Karpas-422 (cell line): ENCODE measurements around the gene RAD51AP2. TPM values are rescaled to one million over a fixed set of nuclear protein-coding genes. Genes with fewer than 3 reads are reported as not detected.

Source experiments
- DNase-seq: peaks from one replicate; pipeline ENCODE4 v3.0.0-alpha.2; 2015
- H2AFZ ChIP-seq: fragments of 200-600 bp; sonication (generic); 2 replicates; pipeline ENCODE4 v1.6.1; 2014; ENCODE audit warnings: antibody characterized with exemption, low read length, mixed read lengths
- H3K27ac ChIP-seq: fragments of 200-600 bp; sonication (generic); 2 replicates; pipeline ENCODE4 v1.5.1; 2014; ENCODE audit warnings: mild to moderate bottlenecking, low read length, moderate library complexity
- H3K27me3 ChIP-seq: fragments of 200-600 bp; sonication (generic); 2 replicates; pipeline ENCODE4 v1.6.1; 2014; ENCODE audit warnings: low read length, mixed read lengths
- H3K36me3 ChIP-seq: fragments of 200-600 bp; sonication (generic); 2 replicates; pipeline ENCODE4 v1.6.1; 2014; ENCODE audit warnings: low read length, mixed read lengths; ENCODE audit not compliant: insufficient read depth
- H3K4me1 ChIP-seq: fragments of 200-600 bp; sonication (generic); 2 replicates; pipeline ENCODE4 v1.6.1; 2014; ENCODE audit warnings: mild to moderate bottlenecking, low read length, mixed read lengths
- H3K4me2 ChIP-seq: fragments of 200-600 bp; sonication (generic); 2 replicates; pipeline ENCODE4 v1.6.1; 2014; ENCODE audit warnings: low read length, low read depth, mild to moderate bottlenecking; ENCODE audit not compliant: poor library complexity, severe bottlenecking
- H3K4me3 ChIP-seq: fragments of 200-600 bp; sonication (generic); 2 replicates; pipeline ENCODE4 v1.5.1; 2014; ENCODE audit warnings: mild to moderate bottlenecking, antibody characterized with exemption, low read length, mixed read lengths
- H3K79me2 ChIP-seq: fragments of 200-600 bp; sonication (generic); 2 replicates; pipeline ENCODE4 v1.6.1; 2014; ENCODE audit warnings: mild to moderate bottlenecking, low read length, mixed read lengths
- H3K9ac ChIP-seq: fragments of 200-600 bp; sonication (generic); 2 replicates; pipeline ENCODE4 v1.6.0; 2014; ENCODE audit warnings: low read length
- H3K9me2 ChIP-seq: fragments of 200-600 bp; sonication (generic), shearing (Covaris generic); replicated peaks from 2 replicates; pipeline ENCODE4 v1.6.0; 2014; ENCODE audit warnings: mild to moderate bottlenecking, low read length, moderate library complexity; ENCODE audit not compliant: insufficient read depth
- H3K9me3 ChIP-seq: fragments of 300-700, 200-600 bp; sonication (generic); 2 replicates; pipeline ENCODE4 v1.6.1; 2014; ENCODE audit warnings: low read length, mixed read lengths
- H4K20me1 ChIP-seq: fragments of 200-600 bp; sonication (generic); 2 replicates; pipeline ENCODE4 v1.6.1; 2014; ENCODE audit warnings: mild to moderate bottlenecking, antibody characterized with exemption, low read length, low read depth; ENCODE audit not compliant: insufficient read depth
- total RNA-seq: library from RNA; depleted of rRNA; stranded (reverse); fragments of >200 nt; shearing (Covaris generic); gene quantifications from 2 replicates; pipeline ENCODE4 v1.2.3, GENCODE V29; 2014; ENCODE audit warnings: low replicate concordance

RAD51AP2 gene
- total RNA-seq, 1 experiment from 2014 or later = not detected

DNA sequence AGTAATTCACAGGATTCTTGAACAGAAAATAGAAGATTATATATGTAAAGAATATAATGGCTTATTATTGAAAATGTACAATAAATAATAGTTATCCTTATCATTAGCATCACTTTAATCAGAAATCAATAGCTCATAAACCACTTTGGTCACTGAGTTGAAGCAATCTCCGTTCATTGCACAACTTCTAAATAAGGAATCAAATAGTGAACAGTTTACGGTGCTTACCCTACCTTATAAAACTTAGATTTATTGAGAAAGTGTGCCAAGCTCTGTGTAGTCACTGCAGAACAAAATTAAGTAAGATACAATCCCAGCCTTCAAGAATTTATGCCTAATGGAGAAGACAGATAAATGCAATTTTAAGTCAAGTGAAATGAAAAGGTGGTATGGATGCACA lies 29.0 kb upstream of the RAD51AP2 start:
- Histone ChIP-seq H3K79me2 (no peaks in the 10 kb centered on the region), H3K27ac (no peak overlapping the region), H2AFZ (no peak overlapping the region), H4K20me1 (no peaks in the 10 kb centered on the region), H3K4me1 (no peaks in the 10 kb centered on the region), H3K27me3 (no peaks in the 10 kb centered on the region), H3K4me2 (no peak overlapping the region), H3K36me3 (no peaks in the 10 kb centered on the region), H3K9me3 (no peaks in the 10 kb centered on the region), H3K4me3 (no peak overlapping the region), H3K9ac (no peak overlapping the region), H3K9me2 (no peaks in the 10 kb centered on the region)
- no peak for DNase-seq

GRCh38 chr2:17545680-17546613 lies 27.7 kb upstream of the RAD51AP2 start:
- Histone ChIP-seq H3K9me3 (no peaks in the 10 kb centered on the region), H3K4me1 (no peaks in the 10 kb centered on the region), H4K20me1 (no peaks in the 10 kb centered on the region), H3K27ac (no peak overlapping the region), H3K9ac (no peak overlapping the region), H3K27me3 (no peaks in the 10 kb centered on the region), H3K36me3 (no peaks in the 10 kb centered on the region), H3K4me3 (no peak overlapping the region), H3K79me2 (no peaks in the 10 kb centered on the region), H2AFZ (no peak overlapping the region), H3K9me2 (no peaks in the 10 kb centered on the region), H3K4me2 (no peak overlapping the region)
- no peak for DNase-seq

DNA sequence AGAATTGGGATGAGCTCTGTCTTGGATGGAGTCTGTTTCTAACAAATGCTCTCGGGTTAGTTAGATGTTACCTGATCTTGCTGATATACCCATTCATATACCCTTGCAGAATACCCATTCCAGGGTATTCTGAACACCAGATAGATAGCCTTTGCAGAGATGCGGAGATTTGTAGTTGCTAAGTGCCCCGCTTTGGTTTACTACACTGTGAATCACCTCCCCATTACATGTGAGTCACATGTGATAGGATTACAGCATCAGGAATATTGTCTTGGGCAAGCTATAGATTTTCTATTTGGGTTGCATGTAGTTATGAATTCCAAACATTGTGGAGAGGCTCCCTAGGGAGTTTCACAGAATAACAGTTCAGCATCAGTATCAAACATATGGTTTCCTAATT lies 26.0 kb upstream of the RAD51AP2 start:
- H3K9me3 ChIP-seq = no peaks in the 10 kb centered on the region
- no peaks in the 10 kb centered on the region for H3K27me3 ChIP-seq
- no peak overlapping the region for H3K27ac ChIP-seq
- DNase-seq = no peak
- no peak overlapping the region for H3K9ac ChIP-seq
- H4K20me1 ChIP-seq = no peaks in the 10 kb centered on the region
- H3K4me3 ChIP-seq = no peak overlapping the region
- no peaks in the 10 kb centered on the region for H3K79me2 ChIP-seq
- no peak overlapping the region for H3K4me2 ChIP-seq
- H3K9me2 ChIP-seq = no peaks in the 10 kb centered on the region
- no peaks in the 10 kb centered on the region for H3K4me1 ChIP-seq
- no peak overlapping the region for H2AFZ ChIP-seq
- no peaks in the 10 kb centered on the region for H3K36me3 ChIP-seq

DNA sequence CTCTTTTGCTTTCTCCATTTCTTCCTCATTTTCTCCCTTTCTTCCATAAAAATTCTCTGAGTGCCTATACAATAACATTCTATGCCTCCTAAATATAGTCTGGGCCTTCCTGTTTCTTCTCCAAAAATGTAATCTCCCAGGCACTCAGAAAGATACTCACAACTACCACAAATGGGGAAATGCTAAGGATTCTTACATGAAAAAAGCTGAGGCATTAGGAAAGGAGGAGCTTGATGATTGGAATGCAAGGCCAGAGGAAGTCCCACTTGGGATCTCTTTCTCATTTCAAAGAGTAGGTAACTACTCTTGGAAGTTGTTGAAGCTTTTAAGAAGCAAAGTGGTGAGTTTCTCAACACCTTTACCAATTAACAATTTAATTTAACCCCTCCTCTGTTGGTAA lies 25.6 kb upstream of the RAD51AP2 start:
- H3K9me3 ChIP-seq = no peaks in the 10 kb centered on the region
- no peaks in the 10 kb centered on the region for H3K36me3 ChIP-seq
- no peak overlapping the region for H3K27ac ChIP-seq
- H3K9me2 ChIP-seq = no peaks in the 10 kb centered on the region
- H2AFZ ChIP-seq = no peak overlapping the region
- H3K4me3 ChIP-seq = no peak overlapping the region
- DNase-seq = no peak
- no peak overlapping the region for H3K9ac ChIP-seq
- no peaks in the 10 kb centered on the region for H3K27me3 ChIP-seq
- H4K20me1 ChIP-seq = no peaks in the 10 kb centered on the region
- H3K4me2 ChIP-seq = no peak overlapping the region
- H3K79me2 ChIP-seq = no peaks in the 10 kb centered on the region
- no peaks in the 10 kb centered on the region for H3K4me1 ChIP-seq

GRCh38 chr2:17543131-17543660 lies 25.0 kb upstream of the RAD51AP2 start:
- H3K4me3 ChIP-seq = no peak overlapping the region
- no peaks in the 10 kb centered on the region for H3K9me3 ChIP-seq
- H2AFZ ChIP-seq = no peak overlapping the region
- H3K27ac ChIP-seq = no peak overlapping the region
- DNase-seq = no peak
- no peaks in the 10 kb centered on the region for H4K20me1 ChIP-seq
- no peaks in the 10 kb centered on the region for H3K79me2 ChIP-seq
- H3K36me3 ChIP-seq = no peaks in the 10 kb centered on the region
- H3K27me3 ChIP-seq = no peaks in the 10 kb centered on the region
- no peaks in the 10 kb centered on the region for H3K4me1 ChIP-seq
- no peak overlapping the region for H3K9ac ChIP-seq
- no peaks in the 10 kb centered on the region for H3K9me2 ChIP-seq
- no peak overlapping the region for H3K4me2 ChIP-seq

- Histone ChIP-seq H3K27me3 (no peaks in the 10 kb centered on the region), H3K4me3 (no peak overlapping the region)
These were observed 24.2 kb upstream of the RAD51AP2 start for GRCh38 chr2:17542471-17542870.

DNA sequence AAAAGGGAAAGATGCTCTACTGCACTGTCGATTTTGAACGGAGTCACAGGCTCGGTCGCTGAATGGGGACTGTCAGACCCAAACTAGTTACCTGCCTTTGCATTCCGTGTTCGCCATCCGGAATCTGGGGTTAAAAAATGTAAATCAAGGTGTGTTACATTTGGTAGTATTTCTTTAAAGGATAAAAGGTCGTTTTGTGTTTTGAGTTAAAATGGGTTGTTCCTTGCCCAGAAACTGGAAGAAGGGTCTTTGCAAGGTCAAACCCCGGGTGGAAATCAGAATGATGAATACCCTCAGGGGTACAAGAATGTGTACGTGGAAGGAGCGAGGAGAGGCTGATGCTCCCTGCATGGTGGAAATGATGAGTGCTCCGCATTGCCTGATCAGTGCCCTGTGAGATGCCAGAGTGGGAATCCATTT lies 23.3 kb upstream of the RAD51AP2 start:
- H3K27me3 ChIP-seq = no peaks in the 10 kb centered on the region
- no peak overlapping the region for H3K4me3 ChIP-seq
- H4K20me1 ChIP-seq = no peaks in the 10 kb centered on the region
- no peaks in the 10 kb centered on the region for H3K9me3 ChIP-seq
- no peak overlapping the region for H3K4me2 ChIP-seq
- H3K4me1 ChIP-seq = no peaks in the 10 kb centered on the region
- no peak overlapping the region for H2AFZ ChIP-seq
- no peak overlapping the region for H3K9ac ChIP-seq
- no peak for DNase-seq
- H3K36me3 ChIP-seq = no peaks in the 10 kb centered on the region
- H3K27ac ChIP-seq = no peak overlapping the region
- H3K9me2 ChIP-seq = no peaks in the 10 kb centered on the region
- H3K79me2 ChIP-seq = no peaks in the 10 kb centered on the region

More at GRCh38 chr2:17542471-17542870, 24.2 kb upstream of the RAD51AP2 start:
- Histone ChIP-seq H3K9ac (no peak overlapping the region), H3K4me2 (no peak overlapping the region), H3K9me3 (no peaks in the 10 kb centered on the region), H2AFZ (no peak overlapping the region), H4K20me1 (no peaks in the 10 kb centered on the region), H3K27ac (no peak overlapping the region), H3K36me3 (no peaks in the 10 kb centered on the region), H3K79me2 (no peaks in the 10 kb centered on the region), H3K9me2 (no peaks in the 10 kb centered on the region), H3K4me1 (no peaks in the 10 kb centered on the region)
- DNase-seq = no peak

DNA sequence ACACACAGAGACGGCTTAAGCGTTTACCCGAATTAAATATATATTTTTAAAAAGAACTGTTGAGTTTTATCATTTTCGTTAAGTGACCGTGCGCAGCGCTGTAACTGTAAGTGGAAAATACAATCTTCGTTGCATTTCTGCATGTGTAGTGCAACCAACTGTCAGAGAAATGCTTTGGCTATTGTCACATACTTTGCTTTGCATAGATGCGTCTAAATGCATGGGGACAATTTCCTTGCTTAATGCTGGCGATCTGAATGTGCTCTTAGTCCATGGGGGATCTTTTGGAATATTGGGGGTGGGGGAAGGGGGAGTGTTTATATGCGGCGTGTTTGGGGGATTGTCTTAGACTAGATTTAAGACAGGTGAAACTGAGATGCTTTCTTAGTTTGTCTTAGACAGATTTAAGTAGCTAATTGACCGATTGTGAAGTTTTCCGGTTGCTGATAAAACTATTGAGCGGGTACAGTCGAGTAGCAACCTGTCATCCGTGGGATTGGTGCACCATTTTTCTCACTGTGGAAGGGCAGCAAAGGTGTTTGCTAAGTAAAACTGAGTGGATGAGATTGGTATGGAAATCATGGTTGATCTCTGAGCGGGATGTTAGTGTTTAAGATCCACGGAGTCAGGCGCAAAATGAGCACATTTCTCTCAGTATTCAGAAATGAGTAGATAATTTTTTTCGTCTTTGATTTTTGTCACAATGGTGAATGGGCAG lies 22.7 kb upstream of the RAD51AP2 start:
- DNase-seq = no peak
- H3K79me2 ChIP-seq = no peaks in the 10 kb centered on the region
- H3K4me1 ChIP-seq = no peaks in the 10 kb centered on the region
- no peak overlapping the region for H3K4me3 ChIP-seq
- H2AFZ ChIP-seq = no peak overlapping the region
- H3K9ac ChIP-seq = no peak overlapping the region
- H3K27ac ChIP-seq = no peak overlapping the region
- H3K9me3 ChIP-seq = no peaks in the 10 kb centered on the region
- H4K20me1 ChIP-seq = no peaks in the 10 kb centered on the region
- no peaks in the 10 kb centered on the region for H3K36me3 ChIP-seq
- no peaks in the 10 kb centered on the region for H3K9me2 ChIP-seq
- no peak overlapping the region for H3K4me2 ChIP-seq
- H3K27me3 ChIP-seq = no peaks in the 10 kb centered on the region
